Stimulated activated CD8-positive, alpha-beta memory T cell treated with anti-CD3 and anti-CD28 coated beads, Interleukin-4, amount 100 ng/mL, for 1 hour (primary cell): ENCODE measurements around the gene GNAZ.

ENCODE experiments used
- DNase-seq, 2 donors: peaks; one replicate each; pipeline ENCODE4 v3.0.0-alpha.2; 2020; ENCODE audit warnings: low read depth in 2 of 2, low spot score in 1 of 2

The GNAZ gene

DNA sequence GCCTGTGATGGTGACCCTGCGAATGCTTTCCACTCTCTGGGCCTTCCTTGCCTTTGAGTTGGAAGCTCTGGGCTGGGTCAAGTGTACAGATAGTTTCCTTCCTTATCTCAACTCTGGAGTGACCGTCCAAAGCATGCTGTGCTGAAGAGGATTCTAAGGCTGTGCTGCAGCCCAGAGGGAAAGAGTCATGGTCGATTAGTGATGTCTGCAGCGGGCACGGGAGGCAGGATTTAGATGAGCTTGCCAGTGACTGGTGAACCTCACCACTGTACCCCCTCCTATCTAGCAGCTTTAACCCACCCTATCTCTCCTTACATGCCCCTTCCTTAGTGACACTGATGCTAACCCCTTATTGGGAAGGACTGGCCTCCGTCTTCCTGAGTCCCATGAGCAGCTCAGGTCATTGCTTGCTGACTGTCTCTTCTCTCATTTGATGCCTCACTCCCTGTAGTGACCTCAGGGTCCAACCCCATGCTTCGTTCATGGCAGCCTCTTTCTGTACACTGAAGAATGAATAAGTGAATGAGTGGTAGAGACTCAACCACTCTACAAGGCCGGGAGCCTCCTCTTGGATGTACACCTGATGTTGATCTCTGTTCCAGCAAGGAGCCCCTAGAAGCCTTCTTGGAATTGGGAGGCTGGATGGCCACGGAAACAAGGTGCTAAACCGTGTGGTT lies 6.7 kb downstream of the GNAZ start:
- no peak for DNase-seq

DNA sequence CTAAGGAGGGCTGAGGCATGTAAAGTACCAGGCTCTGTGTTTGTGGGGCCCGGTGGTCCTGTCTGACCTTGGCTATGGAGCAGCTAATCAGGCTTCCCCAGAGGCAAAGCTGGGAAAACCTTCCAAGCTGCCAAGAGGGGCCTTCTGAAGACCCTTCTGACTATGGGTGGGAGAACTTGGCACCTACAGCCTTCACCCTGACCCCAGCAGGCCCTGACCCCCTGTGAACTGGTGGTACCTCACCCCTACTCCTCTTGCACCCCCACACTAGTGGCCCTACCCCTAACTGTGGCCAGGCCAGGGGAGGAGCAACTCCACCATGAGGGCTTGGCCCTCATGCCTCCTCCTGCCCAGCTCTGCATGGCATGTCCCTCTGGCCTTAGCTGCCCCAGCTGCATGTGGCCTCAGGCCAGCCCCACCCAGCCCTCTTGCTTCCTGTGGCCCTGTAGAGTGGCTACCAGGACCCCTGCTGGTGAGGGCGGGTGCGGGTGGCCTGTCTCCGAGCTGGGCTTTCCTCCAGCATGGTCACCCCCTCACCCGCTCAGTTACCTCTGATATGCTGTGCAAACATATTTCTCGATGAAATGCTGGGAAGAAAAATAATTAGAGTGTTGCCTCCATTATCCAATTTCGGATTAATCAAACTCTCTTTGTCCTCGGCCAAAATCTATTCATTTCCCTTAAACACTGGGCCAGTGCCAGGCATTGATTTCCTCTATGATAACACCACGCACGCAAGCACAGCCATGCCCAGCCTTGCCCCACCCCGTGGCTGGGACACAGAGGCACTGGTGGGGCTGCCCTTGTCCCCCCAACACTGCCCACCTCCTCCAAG lies 7.5 kb downstream of the GNAZ start:
- DNase-seq, result no peak

DNA sequence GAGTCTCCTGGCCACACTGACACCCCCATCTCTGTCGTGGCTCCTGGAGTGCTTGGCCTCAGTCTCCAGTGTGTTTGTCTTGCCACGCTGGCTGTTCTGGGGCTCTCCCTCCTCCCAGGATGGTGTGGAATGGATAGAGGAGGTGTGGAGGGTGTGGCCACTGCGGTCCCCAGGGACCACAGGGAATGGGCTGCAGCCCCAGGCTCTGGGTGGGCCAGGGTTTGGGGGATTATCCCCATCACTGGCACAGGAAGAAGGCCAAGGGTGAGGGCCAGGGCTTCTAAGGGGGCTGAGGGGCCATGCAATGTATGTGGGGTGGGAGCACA lies 8.1 kb downstream of the GNAZ start:
- DNase-seq, result no peak

DNA sequence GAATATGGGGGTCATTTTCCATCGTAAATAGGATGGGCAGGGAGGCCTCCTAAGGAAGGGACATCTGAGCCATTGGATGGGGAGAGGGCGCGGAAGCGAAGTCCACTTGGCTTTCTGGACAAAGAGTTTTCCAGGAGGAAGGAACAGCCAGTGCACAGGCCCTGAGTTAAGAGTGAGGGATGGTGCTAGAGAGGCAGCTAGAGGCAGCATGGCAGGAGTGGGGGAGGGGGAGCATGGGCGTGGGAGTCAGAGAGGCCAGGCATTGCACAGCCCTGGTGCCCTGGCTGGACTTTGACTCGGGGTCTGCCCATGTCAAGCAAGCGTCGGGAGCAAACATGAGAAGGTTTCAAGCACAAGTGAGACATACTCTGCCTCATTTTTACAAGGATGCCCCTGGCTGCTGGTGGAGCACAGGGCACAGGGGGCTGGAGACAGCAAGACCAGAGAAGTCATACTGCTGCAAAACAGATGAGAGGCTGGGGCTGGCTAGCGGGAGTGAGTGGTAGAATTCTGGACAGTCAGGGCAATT lies 9.0 kb downstream of the GNAZ start:
- DNase-seq, result no peak

DNA sequence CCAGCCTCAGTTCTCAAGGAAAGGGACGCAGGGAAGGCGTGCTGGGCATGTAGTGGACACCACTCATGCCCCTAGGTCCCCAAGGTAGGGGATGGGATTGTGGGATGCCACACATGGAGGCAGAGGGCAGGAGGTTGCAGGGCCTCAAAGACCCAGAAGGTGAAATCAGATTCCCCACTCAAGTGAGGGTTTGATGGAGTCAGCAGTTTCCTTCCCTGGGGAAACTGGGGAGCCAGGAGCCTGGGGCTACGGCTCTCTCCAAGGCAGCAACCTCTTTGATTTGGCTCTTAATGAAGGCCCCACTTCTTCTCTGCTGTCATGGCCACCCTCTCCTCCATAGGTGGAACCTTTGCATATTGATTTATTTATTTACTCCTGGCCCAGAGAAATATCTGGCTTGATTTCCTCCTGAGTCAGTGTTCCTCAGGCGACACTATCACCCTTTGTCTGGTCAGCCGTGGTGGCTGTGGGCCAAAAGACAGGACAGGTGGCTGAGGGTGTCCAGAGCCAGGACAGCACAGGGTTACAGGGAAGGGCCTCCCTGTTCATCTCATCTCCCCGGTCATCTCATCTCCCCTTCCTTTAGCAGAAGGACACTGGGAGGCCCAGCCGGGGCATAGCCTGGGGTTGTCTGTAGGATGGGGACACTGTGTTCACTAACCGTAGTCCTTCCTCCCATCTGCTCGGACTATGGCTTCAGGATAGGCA lies 9.6 kb downstream of the GNAZ start:
- no peak for DNase-seq

DNA sequence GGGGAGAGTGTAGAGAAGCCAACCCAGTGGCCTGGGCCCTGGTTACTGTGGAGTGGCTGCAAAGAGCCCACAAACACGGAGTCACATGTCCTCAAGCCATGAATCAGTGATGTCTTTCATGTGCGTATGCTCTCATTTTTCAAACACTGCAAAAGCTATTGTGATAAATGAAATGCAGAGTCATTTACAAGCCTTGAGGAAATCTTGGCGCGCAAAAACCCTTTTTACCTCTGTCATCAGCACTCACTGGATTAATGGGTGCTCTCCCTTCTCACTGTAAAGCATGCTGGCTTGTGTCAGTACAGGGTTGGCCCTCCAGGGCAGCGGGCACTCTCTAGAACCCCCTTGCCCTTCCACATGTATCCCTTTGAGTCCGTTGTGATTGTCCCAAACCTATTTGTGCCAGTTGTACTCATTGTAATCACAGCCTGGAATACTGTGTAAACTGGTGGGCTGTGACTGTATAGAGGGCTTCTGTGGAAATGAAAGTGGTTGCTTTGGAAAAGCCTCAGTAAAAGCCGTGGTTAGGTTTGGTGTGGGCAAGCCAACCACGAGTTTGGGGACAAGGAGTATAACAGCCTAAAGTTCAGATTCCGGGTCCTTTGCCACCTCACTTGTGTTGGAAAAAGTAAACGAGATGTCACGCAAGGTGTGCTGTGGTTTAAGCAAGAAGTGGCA lies 10.4 kb downstream of the GNAZ start:
- DNase-seq, result no peak

DNA sequence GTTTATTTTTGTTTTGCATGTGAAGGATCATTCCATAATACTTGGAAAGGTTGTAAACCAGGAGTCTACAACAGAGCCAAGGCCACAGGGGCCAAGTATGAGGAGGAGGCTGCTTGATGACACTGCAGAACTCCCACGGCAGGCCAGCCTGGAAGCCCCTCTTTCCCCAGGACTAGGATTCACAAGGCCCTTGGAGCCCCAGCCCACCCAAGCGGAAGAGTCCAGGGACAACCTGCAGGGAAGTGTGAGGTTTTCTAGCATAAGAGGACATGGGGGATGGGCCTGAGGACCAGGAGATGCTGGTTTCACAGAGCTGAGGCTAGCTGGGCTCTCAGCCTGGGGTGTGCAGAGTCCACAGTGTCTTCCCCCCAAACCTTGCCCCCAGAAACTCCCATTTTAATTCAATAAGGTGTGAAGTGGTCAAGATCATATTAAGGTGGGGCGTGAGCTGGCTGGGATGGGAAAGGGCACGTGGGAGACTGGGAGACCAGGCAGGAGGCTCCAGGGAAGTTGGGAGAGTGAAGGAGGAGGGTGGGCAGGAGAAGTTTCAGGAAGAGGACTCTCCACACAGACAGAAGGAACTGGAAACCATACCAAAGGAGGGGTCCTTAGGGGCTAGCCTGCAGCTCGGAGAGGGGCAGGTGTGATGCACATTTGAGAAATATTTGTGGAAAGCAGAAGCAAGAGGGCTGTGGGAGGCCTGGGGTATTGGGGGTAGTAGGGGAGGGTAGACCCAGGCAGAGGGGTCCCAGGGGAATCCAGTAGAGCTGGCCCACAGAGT lies 12.4 kb downstream of the GNAZ start:
- no peak for DNase-seq

DNA sequence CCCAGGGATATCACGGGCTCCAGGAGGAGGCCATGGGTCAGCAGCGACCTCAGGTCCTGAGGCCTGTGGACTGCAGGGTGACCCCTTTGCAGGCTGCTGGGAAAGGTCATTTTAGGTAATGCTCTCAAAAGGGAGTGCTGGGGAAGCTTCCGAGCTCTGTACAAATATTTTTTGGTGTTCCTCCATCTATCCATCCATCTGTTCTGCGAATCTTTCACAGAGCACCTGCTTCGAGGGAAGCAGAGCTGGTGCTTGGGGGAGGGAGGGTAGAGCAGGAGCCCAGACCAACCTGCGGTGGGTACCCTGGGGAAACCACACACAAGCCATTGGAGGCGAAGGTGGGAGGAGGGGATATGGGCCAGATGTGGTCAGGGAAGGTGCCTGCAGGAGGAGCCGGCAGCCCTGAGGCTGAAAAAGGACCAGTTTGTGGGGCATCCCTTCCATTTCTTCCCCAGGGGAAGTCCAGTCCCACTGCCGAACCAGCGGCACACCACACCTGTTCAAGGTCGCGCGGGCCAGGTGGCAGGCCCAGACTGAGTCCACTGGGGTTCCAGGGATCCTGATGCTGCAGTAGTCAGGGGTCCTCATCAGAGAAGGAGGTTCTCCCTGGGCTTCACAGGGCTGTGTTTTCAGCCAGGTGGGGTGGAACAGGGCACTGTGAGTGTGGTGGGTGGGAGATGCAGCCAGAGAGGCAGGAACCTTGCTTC lies 13.1 kb downstream of the GNAZ start:
- no peak for DNase-seq

DNA sequence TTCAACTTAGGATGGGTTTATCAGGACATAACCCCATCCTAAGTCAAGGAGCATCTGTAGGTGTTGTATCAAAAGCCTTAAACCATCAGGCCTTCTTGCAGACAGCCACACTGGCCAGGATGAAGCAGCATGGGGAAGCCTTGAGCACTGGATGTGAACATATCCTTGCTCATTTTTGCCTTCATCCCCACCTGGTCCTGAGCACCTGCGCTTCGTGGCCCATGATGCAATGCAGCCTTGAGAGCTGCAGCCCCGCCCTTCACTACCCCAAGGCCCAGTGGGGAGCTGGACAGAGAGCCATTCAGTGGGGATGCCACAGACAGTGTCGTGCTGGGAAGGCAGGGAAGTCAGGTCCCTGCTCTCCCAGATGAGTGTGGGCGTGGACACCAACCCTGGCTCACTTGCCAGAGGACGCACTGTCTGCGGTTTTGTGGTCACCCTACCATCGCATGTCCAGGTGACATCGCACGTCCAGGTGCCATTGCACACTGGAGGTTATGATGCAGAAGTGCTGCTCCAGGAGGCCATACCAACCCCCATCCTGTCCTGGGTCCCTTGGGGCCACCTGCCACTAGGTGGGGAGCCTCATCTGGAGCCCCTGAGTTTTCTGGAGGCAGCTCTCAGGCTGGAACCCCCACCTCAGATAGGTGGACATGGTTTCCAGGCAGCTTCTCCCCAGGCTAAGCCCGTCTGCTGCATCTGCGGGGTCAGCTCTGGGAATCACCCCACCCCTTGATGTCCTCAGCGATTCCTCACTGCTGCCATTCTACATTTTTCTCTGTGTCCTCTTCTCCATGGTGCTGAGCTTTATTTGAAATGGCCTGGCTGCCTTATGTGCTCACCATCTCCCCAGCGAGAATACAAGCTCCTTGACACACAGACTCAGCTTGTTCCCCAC lies 14.4 kb downstream of the GNAZ start:
- no peak for DNase-seq

DNA sequence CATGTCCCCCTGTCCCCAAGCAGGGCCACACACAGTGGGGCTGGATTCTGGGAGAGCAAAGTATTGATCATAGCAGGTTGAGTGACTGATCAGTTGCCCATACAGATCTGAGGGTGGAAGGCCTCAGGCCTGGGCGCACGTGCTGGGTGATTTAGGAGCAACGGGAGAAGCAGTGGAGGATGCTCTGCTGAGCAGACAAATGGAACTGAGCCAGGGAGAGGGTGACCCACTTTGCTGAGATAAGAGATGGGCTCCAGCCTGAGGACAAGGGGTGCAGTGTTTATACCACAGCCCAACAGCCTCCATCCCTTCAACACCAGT lies 15.0 kb downstream of the GNAZ start:
- DNase-seq, result no peak

DNA sequence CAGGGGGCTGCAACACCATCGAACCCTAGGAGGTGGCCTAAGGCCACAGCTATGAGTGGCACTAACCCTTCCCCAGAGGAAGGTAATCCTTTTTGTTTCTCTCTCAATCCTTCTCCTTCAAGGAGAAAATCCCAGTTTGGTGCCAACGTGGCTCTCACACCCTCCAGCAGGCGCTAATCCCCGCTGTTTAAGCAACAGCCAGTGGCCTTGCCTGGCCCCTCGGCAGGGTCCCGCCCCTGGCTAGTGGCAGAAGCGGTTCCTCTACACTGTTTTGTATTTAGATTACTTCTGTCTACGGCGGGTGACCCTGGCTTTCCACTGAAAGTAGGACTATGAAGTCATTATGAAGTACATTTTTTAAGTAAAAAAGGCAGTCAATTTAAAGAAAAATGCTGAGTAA lies 15.5 kb downstream of the GNAZ start:
- no peak for DNase-seq

DNA sequence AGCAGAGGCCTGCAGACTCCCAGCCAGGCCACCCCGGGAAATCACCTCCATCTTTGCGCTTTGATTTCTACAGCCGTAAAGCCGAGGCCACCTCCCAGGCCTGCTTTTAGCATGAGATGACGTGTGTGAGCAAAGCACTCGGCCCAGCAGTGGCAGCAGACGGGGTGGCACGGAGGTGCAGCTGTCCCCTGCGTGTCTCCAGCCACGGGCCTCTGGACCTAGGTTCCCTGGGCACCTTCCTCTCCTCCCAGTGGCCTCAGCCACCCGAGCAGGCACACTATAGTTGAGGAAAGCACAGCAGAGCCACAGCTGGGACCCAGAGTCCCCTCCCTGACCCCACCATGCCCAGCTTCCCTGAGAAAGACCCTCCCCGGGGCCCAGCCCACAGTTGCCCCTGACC lies 15.9 kb downstream of the GNAZ start:
- no peak for DNase-seq

DNA sequence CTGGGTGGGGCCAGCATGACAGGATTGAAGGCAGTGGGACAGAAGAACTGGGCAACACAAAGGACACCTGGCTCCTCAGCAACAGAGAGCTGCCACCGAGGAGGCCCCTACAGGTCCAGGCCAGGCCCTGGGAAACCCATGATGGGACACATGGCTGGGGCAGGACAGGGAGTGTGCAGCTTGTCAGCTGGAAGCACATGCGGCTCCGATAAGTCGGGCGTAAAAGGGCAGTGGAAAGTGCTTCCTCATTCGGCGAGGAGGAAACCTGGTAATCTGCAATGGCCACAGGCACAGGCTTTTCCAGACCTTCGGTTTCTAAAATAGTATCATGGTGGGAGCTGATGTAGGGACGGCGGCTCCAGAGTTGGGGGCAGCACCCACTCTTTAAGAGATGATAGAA lies 16.5 kb downstream of the GNAZ start:
- no peak for DNase-seq

DNA sequence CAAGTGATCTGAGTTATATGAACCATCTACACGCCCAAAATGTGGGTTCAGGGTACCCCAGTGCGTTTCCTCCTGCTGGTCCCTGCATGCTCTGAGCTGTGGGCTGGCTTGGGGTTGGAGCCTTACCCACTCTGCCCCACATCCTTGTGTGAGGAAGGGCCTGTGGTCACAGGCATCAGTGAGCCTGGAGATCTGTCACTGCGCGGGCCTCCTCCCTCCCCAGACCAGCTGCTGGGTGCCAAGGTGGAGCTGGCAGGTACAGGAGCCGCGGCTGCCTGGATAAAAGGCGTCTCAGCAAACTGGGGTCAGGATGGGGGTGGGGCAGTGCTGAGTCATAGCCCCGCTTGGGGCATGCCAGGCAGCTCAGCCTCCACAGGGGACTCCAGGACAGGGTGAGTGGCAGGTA lies 17.9 kb downstream of the GNAZ start:
- DNase-seq, result no peak

DNA sequence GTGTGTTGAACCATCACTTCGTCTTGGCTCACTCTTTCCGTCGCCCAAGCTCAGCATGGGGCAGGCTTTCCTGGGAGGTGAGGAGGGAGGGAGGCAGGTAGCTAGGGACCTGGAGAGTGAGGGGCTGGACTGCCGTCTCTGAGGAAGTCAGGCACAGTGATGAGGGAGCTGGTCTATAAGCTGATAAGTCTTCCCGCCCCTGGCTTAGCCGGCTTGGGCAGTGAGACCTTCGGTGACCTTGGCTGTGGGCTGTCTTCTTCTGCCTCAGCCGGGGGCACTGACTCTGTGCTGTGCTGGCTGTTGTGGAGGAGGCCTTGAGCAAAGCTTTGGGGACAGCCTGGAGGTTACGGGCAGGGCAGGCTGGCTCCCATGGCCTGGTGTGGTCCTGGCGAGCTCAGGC lies 18.7 kb downstream of the GNAZ start:
- no peak for DNase-seq

DNA sequence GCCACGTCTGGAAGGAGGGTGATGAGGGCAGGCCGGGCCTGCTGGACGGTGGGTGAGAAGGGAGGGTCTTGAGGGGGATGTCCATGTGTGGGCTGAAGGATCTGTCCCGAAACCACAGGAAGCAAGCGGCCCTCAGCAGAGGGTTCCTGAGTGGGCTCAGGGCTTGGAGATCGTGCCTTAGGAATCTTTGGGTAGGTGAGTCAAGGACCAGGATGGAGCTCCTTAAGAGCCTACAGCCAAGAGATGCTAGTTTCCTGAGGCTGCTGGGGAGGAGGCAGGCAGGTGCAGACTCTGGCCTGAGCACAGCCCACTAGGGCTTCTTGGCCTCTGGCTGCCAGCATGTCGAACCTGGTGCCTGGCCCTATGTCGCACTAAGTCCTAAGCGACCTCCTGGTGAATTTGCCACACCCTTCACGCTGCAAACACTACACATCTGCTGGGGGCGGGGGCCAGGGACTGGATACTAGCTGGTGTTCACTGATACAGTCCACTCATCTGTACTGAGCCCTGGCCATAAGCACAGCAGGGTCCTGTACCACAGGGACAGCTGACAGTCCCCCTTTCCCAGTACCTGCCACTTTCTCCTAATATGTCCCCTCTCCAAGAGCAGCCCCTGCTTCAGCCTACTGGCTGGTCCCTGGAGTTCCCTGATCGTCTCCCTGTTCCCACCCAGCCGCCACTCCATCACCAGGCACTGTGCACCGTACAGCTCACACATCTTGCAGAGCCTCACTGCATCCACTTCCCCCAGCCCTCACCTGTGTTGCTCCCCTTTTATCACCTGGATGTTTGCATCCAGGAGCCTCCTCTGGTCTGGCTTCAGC lies 19.5 kb downstream of the GNAZ start:
- DNase-seq, result no peak

DNA sequence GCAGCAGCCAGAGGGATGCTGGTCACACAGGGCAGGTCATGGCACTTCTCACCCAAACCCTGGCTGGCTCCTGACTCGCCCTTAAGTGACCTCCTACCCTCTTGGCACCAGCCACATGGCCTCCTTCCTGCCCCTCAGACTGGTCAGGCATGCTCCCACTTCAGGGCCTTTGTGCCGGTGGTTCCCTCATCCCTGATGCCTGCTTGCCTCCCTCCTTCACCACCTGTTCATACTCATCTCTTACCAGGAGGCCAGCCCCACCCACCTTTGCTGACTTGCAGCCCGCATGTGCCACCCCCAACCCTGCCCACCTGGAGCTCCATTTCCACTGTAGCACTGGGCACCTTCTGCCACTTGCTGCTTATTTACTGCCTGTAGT lies 20.1 kb downstream of the GNAZ start:
- DNase-seq, result no peak

DNA sequence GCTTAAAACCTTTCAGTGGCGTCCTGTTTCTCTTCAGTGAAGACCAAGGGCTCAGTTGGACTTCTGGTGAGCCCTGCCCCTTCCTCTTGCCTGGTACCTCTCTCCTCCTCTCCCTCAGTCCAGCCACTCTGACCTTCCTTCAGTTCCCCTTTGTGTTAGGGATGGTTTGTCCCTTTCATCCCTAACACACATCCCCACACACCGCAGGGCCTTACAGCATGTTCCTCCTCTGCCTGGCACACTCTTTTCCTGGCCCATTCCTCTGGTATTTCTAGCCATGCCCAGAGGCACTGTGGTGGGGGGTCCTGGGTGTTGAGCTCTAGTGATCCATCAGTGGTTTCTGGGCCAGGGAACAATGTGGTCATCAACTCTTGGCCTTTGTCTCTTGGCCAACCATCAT lies 21.4 kb downstream of the GNAZ start:
- DNase-seq, result no peak
